ENCODE results near the gene PCED1B.
"Not testable (repeated sequence)": the region's sequence is repeated elsewhere in the genome, so short reads cannot be mapped to it uniquely, and the experiment has no call there.

PCED1B gene

GRCh38 chr12:47091009-47091408 is 11.6 kb downstream of the PCED1B start:
- no peak for DNase-seq

- no peak for DNase-seq
These were observed 15.4 kb downstream of the PCED1B start for GRCh38 chr12:47094804-47095203.

GRCh38 chr12:47095446-47096236 is 16.2 kb downstream of the PCED1B start:
- no peak for DNase-seq

GRCh38 chr12:47097276-47097896 is 18.0 kb downstream of the PCED1B start:
- no peak for DNase-seq

GRCh38 chr12:47098099-47098498 is 18.7 kb downstream of the PCED1B start:
- no peak for DNase-seq

GRCh38 chr12:47099610-47100009 is 20.2 kb downstream of the PCED1B start:
- no peak for DNase-seq

- DNase-seq: no peak
These were observed 20.7 kb downstream of the PCED1B start for GRCh38 chr12:47100160-47100559.

- no peak for DNase-seq
These were observed 23.0 kb downstream of the PCED1B start for GRCh38 chr12:47102406-47102805.

- no peak for DNase-seq
These were observed 23.6 kb downstream of the PCED1B start for GRCh38 chr12:47102845-47103651.

- no peak for DNase-seq
These were observed 26.7 kb downstream of the PCED1B start for GRCh38 chr12:47105914-47106674.

- DNase-seq: no peak
These were observed 28.0 kb downstream of the PCED1B start for GRCh38 chr12:47107446-47107845.

- no peak for DNase-seq
These were observed 28.5 kb downstream of the PCED1B start for GRCh38 chr12:47107926-47108325.

- DNase-seq: no peak
These were observed 30.7 kb downstream of the PCED1B start for GRCh38 chr12:47110011-47110541.

- no peak for DNase-seq
These were observed 31.4 kb downstream of the PCED1B start for GRCh38 chr12:47110718-47111391.

GRCh38 chr12:47111392-47111778 is 32.0 kb downstream of the PCED1B start:
- no peak for DNase-seq

- no peak for DNase-seq
These were observed 32.4 kb downstream of the PCED1B start for GRCh38 chr12:47111854-47112253.

GRCh38 chr12:47112679-47113078 is 33.3 kb downstream of the PCED1B start:
- no peak for DNase-seq

- no peak for DNase-seq
These were observed 35.1 kb downstream of the PCED1B start for GRCh38 chr12:47114481-47114892.

GRCh38 chr12:47117305-47117704 is 37.9 kb downstream of the PCED1B start:
- not testable (repeated sequence) for DNase-seq

GRCh38 chr12:47120736-47121135 is 41.3 kb downstream of the PCED1B start:
- DNase-seq: no peak

GRCh38 chr12:47121146-47121545 is 41.7 kb downstream of the PCED1B start:
- DNase-seq: no peak

GRCh38 chr12:47122602-47123001 is 43.2 kb downstream of the PCED1B start:
- DNase-seq: no peak
